ENCODE data around the gene LEMD3. TPM values are rescaled to one million over a fixed set of nuclear protein-coding genes. Genes with fewer than 3 reads are reported as not detected.
A peak's percentile ranks its signal among the peaks of the same experiment; 100 is the strongest.

Gene LEMD3
- total RNA-seq, 2 experiments from 2014 or later = 16.5 to 17.5 TPM

GRCh38 chr12:65171870-65172269 is 2.5 kb downstream of the LEMD3 start:
- DNase-seq = no peak

GRCh38 chr12:65175385-65175784 is 6.0 kb downstream of the LEMD3 start:
- DNase-seq = no peak
- Mint-ChIP-seq H3K27ac (no peak overlapping the region), H3K36me3 (ENCODE audit: low read depth) (peaks cover 10% of the 10 kb centered on the region), H3K4me1 (ENCODE audit: low read depth) (peaks cover 21% of the 10 kb centered on the region), H3K9me3 (no peaks in the 10 kb centered on the region), H3K4me3 (no peak overlapping the region), H3K27me3 (ENCODE audit: low read depth) (no peaks in the 10 kb centered on the region)
- CTCF ChIA-PET = no interaction called here
- intact Hi-C loops (cut with micrococcal nuclease) = no loop called here

More at GRCh38 chr12:65171870-65172269, 2.5 kb downstream of the LEMD3 start:
- no peaks in the 10 kb centered on the region for H3K9me3 Mint-ChIP-seq
- H3K4me3 Mint-ChIP-seq = peak overlapping the region; percentile 67
- intact Hi-C loops (cut with micrococcal nuclease) = loop anchor here (2.0 to 5.0 kb wide), 4 partner anchors 17 to 715 kb away; no protein-coding TSS in a partner anchor
- CTCF ChIA-PET = interaction anchor here (1.2 kb wide), 2 partner anchors 60 to 61 kb away, joined by 3 to 5 read pairs; no protein-coding TSS in a partner anchor
- H3K27ac Mint-ChIP-seq = no peak overlapping the region
- peaks cover 19% of the 10 kb centered on the region for H3K4me1 Mint-ChIP-seq (ENCODE audit: low read depth)
- no peaks in the 10 kb centered on the region for H3K27me3 Mint-ChIP-seq (ENCODE audit: low read depth)
- H3K36me3 Mint-ChIP-seq (ENCODE audit: low read depth) = peaks cover 9% of the 10 kb centered on the region

- intact Hi-C loops (cut with micrococcal nuclease) = loop anchor here (1.0 kb wide), 1 partner anchor 12 kb away; no protein-coding TSS in a partner anchor
- Mint-ChIP-seq H3K4me1 (ENCODE audit: low read depth) (peaks cover 42% of the 10 kb centered on the region), H3K4me3 (no peak overlapping the region), H3K36me3 (ENCODE audit: low read depth) (peaks cover 10% of the 10 kb centered on the region), H3K27me3 (ENCODE audit: low read depth) (no peaks in the 10 kb centered on the region), H3K9me3 (no peaks in the 10 kb centered on the region), H3K27ac (no peak overlapping the region)
- no peak for DNase-seq
- CTCF ChIA-PET = interaction anchor here (1.0 to 1.5 kb wide), 3 partner anchors 12 to 51 kb away, joined by 3 to 5 read pairs (median 3); partner anchors contain the start of gene LEMD3
Observed at GRCh38 chr12:65182012-65182739, 12.8 kb downstream of the LEMD3 start.

GRCh38 chr12:65184176-65184857 is 14.9 kb downstream of the LEMD3 start:
- Mint-ChIP-seq H3K27ac (no peak overlapping the region), H3K36me3 (ENCODE audit: low read depth) (peaks cover 8% of the 10 kb centered on the region), H3K4me1 (ENCODE audit: low read depth) (peaks cover 54% of the 10 kb centered on the region), H3K9me3 (no peaks in the 10 kb centered on the region), H3K4me3 (no peak overlapping the region), H3K27me3 (ENCODE audit: low read depth) (no peaks in the 10 kb centered on the region)
- CTCF ChIA-PET = interaction anchor here (0.7 kb wide), 1 partner anchor 104 kb away, joined by 4 read pairs; no protein-coding TSS in a partner anchor
- intact Hi-C loops (cut with micrococcal nuclease) = no loop called here
- DNase-seq = no peak

GRCh38 chr12:65184858-65185229 is 15.5 kb downstream of the LEMD3 start:
- Mint-ChIP-seq H3K4me1 (ENCODE audit: low read depth) (peaks cover 56% of the 10 kb centered on the region), H3K27ac (no peak overlapping the region), H3K27me3 (ENCODE audit: low read depth) (no peaks in the 10 kb centered on the region), H3K36me3 (ENCODE audit: low read depth) (peaks cover 10% of the 10 kb centered on the region), H3K9me3 (no peaks in the 10 kb centered on the region), H3K4me3 (no peak overlapping the region)
- CTCF ChIA-PET = no interaction called here
- intact Hi-C loops (cut with micrococcal nuclease) = no loop called here
- no peak for DNase-seq

- CTCF ChIA-PET = interaction anchor here (0.7 kb wide), 2 partner anchors 45 to 437 kb away, joined by 3 to 4 read pairs; no protein-coding TSS in a partner anchor
- Mint-ChIP-seq H3K27ac (no peak overlapping the region), H3K4me1 (ENCODE audit: low read depth) (peaks cover 60% of the 10 kb centered on the region), H3K4me3 (no peak overlapping the region), H3K36me3 (ENCODE audit: low read depth) (peaks cover 22% of the 10 kb centered on the region), H3K9me3 (no peaks in the 10 kb centered on the region), H3K27me3 (ENCODE audit: low read depth) (no peaks in the 10 kb centered on the region)
- DNase-seq = no peak
- intact Hi-C loops (cut with micrococcal nuclease) = loop anchor here (2.0 kb wide), 1 partner anchor 15 kb away; no protein-coding TSS in a partner anchor
Observed at GRCh38 chr12:65187665-65188064, 18.3 kb downstream of the LEMD3 start.

GRCh38 chr12:65188179-65188701 is 18.9 kb downstream of the LEMD3 start:
- H3K36me3 Mint-ChIP-seq (ENCODE audit: low read depth) = peaks cover 27% of the 10 kb centered on the region
- CTCF ChIA-PET = no interaction called here
- H3K4me1 Mint-ChIP-seq (ENCODE audit: low read depth) = peaks cover 62% of the 10 kb centered on the region
- no peak overlapping the region for H3K27ac Mint-ChIP-seq
- no peak overlapping the region for H3K4me3 Mint-ChIP-seq
- DNase-seq = no peak
- intact Hi-C loops (cut with micrococcal nuclease) = loop anchor here (2.0 kb wide), 1 partner anchor 15 kb away; no protein-coding TSS in a partner anchor
- no peaks in the 10 kb centered on the region for H3K27me3 Mint-ChIP-seq (ENCODE audit: low read depth)
- no peaks in the 10 kb centered on the region for H3K9me3 Mint-ChIP-seq

GRCh38 chr12:65189028-65189718 is 19.8 kb downstream of the LEMD3 start:
- Mint-ChIP-seq H3K4me3 (no peak overlapping the region), H3K4me1 (ENCODE audit: low read depth) (peaks cover 58% of the 10 kb centered on the region), H3K9me3 (peaks cover 2% of the 10 kb centered on the region), H3K27me3 (ENCODE audit: low read depth) (no peaks in the 10 kb centered on the region), H3K36me3 (ENCODE audit: low read depth) (peaks cover 33% of the 10 kb centered on the region), H3K27ac (no peak overlapping the region)
- intact Hi-C loops (cut with micrococcal nuclease) = loop anchor here (2.0 kb wide), 1 partner anchor 16 kb away; no protein-coding TSS in a partner anchor
- no peak for DNase-seq
- CTCF ChIA-PET = no interaction called here

- Mint-ChIP-seq H3K4me1 (ENCODE audit: low read depth) (peaks cover 66% of the 10 kb centered on the region), H3K4me3 (no peak overlapping the region), H3K9me3 (peaks cover 13% of the 10 kb centered on the region), H3K36me3 (ENCODE audit: low read depth) (peaks cover 50% of the 10 kb centered on the region), H3K27ac (no peak overlapping the region), H3K27me3 (ENCODE audit: low read depth) (no peaks in the 10 kb centered on the region)
- intact Hi-C loops (cut with micrococcal nuclease) = no loop called here
- CTCF ChIA-PET = no interaction called here
- DNase-seq = no peak
Observed at GRCh38 chr12:65192963-65193516, 23.7 kb downstream of the LEMD3 start.

GRCh38 chr12:65194949-65195348 is 25.6 kb downstream of the LEMD3 start:
- Mint-ChIP-seq H3K27me3 (ENCODE audit: low read depth) (no peaks in the 10 kb centered on the region), H3K4me1 (ENCODE audit: low read depth) (peaks cover 62% of the 10 kb centered on the region), H3K9me3 (peaks cover 13% of the 10 kb centered on the region), H3K36me3 (ENCODE audit: low read depth) (peaks cover 48% of the 10 kb centered on the region), H3K4me3 (no peak overlapping the region), H3K27ac (no peak overlapping the region)
- intact Hi-C loops (cut with micrococcal nuclease) = no loop called here
- CTCF ChIA-PET = interaction anchor here (0.7 to 1.1 kb wide), 2 partner anchors 13 to 19 kb away, joined by 3 read pairs; no protein-coding TSS in a partner anchor
- DNase-seq = no peak

- no peak for DNase-seq
- no peak overlapping the region for H3K4me3 Mint-ChIP-seq
- peak overlapping the region; percentile 24 for H3K27ac Mint-ChIP-seq
- peaks cover 64% of the 10 kb centered on the region for H3K4me1 Mint-ChIP-seq (ENCODE audit: low read depth)
- no peaks in the 10 kb centered on the region for H3K27me3 Mint-ChIP-seq (ENCODE audit: low read depth)
- intact Hi-C loops (cut with micrococcal nuclease) = no loop called here
- H3K36me3 Mint-ChIP-seq (ENCODE audit: low read depth) = peaks cover 50% of the 10 kb centered on the region
- H3K9me3 Mint-ChIP-seq = peaks cover 13% of the 10 kb centered on the region
- CTCF ChIA-PET = interaction anchor here (0.6 to 1.1 kb wide), 4 partner anchors 18 to 420 kb away, joined by 3 read pairs; no protein-coding TSS in a partner anchor
Observed at GRCh38 chr12:65195387-65196055, 26.1 kb downstream of the LEMD3 start.
